ENCODE data around the gene CCR2.
"Not testable (repeated sequence)": the region's sequence is repeated elsewhere in the genome, so short reads cannot be mapped to it uniquely, and the experiment has no call there.

The CCR2 gene

DNA sequence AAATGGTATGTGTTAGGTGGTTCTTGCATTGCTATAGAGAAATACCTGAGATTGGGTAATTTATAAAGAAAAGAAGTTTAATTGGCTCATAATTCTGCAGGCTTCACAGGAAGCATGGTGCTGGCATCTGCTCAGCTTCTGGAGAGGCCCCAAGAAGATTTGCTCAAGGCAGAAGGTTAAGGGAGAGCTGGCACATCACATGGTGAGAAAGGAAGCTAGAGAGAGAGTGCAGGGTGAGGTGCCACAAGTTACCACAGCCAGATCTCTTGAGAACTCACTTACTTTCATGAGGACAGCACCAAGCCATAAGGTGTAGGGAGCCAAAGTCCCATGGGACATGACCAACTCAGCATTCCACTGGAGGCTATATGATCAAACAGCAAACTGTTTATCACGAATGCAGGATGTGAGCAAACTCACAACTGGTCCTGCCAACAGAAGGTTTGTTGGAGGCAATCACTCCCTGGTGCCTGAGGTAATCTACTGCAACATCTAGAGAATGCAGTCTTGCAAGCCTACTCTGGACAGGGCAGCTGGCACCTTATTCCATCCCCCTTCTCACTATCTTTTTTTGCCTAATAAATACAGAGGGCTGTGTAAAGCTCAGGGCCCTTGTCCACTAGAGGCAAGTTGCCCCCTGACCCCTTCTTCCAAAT is 28.1 kb upstream of the CCR2 start:
- no peak overlapping the region for H3K9ac ChIP-seq
- no peak overlapping the region for H3K4me3 ChIP-seq (IDR thresholded peaks at IDR 0.05; ENCODE audit: insufficient read depth, low read depth, low read length)
- no peaks in the 10 kb centered on the region for H3K36me3 ChIP-seq (ENCODE audit: insufficient read depth)
- H2AFZ ChIP-seq (ENCODE audit: low read depth): no peak overlapping the region
- no peak overlapping the region for H3K27ac ChIP-seq
- H3K79me2 ChIP-seq (ENCODE audit: insufficient read depth, low read depth): no peaks in the 10 kb centered on the region
- H3K4me2 ChIP-seq: no peak overlapping the region
- no peaks in the 10 kb centered on the region for H4K20me1 ChIP-seq (ENCODE audit: insufficient read depth)
- TF ChIP-seq, protein P1, sequence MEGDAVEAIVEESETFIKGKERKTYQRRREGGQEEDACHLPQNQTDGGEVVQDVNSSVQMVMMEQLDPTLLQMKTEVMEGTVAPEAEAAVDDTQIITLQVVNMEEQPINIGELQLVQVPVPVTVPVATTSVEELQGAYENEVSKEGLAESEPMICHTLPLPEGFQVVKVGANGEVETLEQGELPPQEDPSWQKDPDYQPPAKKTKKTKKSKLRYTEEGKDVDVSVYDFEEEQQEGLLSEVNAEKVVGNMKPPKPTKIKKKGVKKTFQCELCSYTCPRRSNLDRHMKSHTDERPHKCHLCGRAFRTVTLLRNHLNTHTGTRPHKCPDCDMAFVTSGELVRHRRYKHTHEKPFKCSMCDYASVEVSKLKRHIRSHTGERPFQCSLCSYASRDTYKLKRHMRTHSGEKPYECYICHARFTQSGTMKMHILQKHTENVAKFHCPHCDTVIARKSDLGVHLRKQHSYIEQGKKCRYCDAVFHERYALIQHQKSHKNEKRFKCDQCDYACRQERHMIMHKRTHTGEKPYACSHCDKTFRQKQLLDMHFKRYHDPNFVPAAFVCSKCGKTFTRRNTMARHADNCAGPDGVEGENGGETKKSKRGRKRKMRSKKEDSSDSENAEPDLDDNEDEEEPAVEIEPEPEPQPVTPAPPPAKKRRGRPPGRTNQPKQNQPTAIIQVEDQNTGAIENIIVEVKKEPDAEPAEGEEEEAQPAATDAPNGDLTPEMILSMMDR (conservative IDR thresholded peaks at IDR 0.05; ENCODE audit: low read depth, low read length): no peak
- peaks cover 6% of the 10 kb centered on the region for H3K4me1 ChIP-seq (ENCODE audit: low read depth, poor library complexity, severe bottlenecking)
- no peaks in the 10 kb centered on the region for H3K27me3 ChIP-seq (ENCODE audit: insufficient read depth, low read depth)

DNA sequence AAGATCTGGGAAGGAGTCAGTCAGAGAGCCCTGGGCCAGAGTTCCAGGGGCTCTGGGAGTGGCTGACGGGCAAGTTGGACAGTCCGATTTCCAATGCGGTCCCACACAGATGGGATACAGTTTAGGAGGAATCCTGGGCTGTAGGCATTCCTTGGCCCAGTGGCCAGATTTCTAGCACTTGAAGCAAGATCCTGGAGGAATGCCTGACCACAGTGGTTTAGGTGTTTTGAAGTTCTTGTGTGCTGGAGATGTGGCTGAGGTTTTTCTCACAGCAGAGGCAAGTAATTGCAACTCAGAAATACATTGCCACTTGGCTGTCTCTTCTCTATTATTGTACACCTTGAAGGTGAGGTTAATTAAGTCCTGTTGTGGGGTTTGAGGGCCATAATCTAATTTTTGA is 23.2 kb upstream of the CCR2 start:
- not testable (repeated sequence) for H3K36me3 ChIP-seq (ENCODE audit: insufficient read depth); H3K4me2 ChIP-seq; H3K79me2 ChIP-seq (ENCODE audit: insufficient read depth, low read depth); H3K4me1 ChIP-seq (ENCODE audit: low read depth, poor library complexity, severe bottlenecking); H3K4me3 ChIP-seq (IDR thresholded peaks at IDR 0.05; ENCODE audit: insufficient read depth, low read depth, low read length); H3K9ac ChIP-seq; H2AFZ ChIP-seq (ENCODE audit: low read depth); H3K27me3 ChIP-seq (ENCODE audit: insufficient read depth, low read depth); H3K27ac ChIP-seq; H4K20me1 ChIP-seq (ENCODE audit: insufficient read depth)

DNA sequence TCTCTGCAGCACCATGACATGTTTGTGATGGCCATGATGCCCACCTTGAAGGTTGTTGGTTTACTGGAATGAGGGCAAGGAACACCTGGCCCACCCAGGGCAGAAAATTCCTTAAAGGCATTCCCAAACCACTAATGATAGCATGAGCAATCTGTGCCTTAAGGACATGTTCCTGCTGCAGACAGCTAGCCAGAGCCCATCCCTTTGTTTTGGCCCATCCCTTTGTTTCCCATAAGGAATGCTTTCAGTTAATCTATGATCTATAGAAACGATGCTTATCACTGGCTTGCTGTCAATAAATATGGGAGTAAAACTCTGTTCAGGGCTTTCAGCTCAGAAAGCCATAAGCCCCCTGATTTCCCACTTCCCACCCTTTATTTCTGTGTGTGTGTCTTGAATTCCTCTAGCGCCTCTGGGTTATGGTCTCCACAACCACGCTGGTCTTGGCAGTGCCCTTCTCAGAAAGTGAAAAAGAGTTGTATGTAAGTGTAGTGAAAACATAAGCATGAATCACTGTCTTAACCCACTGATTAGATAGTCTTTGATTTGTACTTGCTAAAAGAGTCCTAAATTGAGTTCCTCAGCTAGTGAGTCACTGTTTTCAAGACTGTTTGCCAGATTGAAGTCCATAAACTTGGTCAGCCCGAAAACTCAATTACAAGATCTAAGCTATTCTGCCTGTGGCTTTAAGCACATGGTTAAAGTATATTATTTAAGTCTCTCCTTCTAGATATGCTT is 19.0 kb upstream of the CCR2 start:
- no peak overlapping the region for H3K9ac ChIP-seq
- H3K4me3 ChIP-seq (IDR thresholded peaks at IDR 0.05; ENCODE audit: insufficient read depth, low read depth, low read length): no peak overlapping the region
- TF ChIP-seq, protein P1 (conservative IDR thresholded peaks at IDR 0.05; ENCODE audit: low read depth, low read length): no peak
- H3K4me1 ChIP-seq (ENCODE audit: low read depth, poor library complexity, severe bottlenecking): no peaks in the 10 kb centered on the region
- no peak overlapping the region for H3K27ac ChIP-seq
- no peak overlapping the region for H2AFZ ChIP-seq (ENCODE audit: low read depth)
- H4K20me1 ChIP-seq (ENCODE audit: insufficient read depth): no peaks in the 10 kb centered on the region
- no peaks in the 10 kb centered on the region for H3K79me2 ChIP-seq (ENCODE audit: insufficient read depth, low read depth)
- no peaks in the 10 kb centered on the region for H3K36me3 ChIP-seq (ENCODE audit: insufficient read depth)
- no peak overlapping the region for H3K4me2 ChIP-seq
- H3K27me3 ChIP-seq (ENCODE audit: insufficient read depth, low read depth): no peaks in the 10 kb centered on the region

DNA sequence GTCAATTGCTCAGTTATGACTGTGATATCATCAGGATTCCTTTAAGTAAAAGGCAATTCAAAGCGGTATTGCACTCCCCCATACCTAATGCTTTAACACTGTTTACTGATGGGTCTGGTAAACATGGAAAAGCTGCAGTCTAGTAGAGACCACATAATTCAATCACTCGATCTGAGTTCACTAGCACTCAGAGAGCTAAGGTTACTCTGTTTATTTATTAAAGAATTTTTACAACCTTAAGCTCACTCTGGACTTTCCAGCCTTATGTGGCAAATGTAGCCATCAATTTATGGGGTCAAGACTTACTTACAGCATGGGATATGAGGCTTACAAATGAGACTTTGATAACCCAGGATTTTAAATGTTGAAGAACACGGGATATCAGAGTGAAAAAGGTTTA is 18.4 kb upstream of the CCR2 start:
- no peaks in the 10 kb centered on the region for H3K27me3 ChIP-seq (ENCODE audit: insufficient read depth, low read depth)
- H3K36me3 ChIP-seq (ENCODE audit: insufficient read depth): no peaks in the 10 kb centered on the region
- H3K79me2 ChIP-seq (ENCODE audit: insufficient read depth, low read depth): no peaks in the 10 kb centered on the region
- no peak overlapping the region for H3K27ac ChIP-seq
- H3K4me3 ChIP-seq (IDR thresholded peaks at IDR 0.05; ENCODE audit: insufficient read depth, low read depth, low read length): no peak overlapping the region
- TF ChIP-seq, protein P1 (conservative IDR thresholded peaks at IDR 0.05; ENCODE audit: low read depth, low read length): no peak
- H2AFZ ChIP-seq (ENCODE audit: low read depth): no peak overlapping the region
- H4K20me1 ChIP-seq (ENCODE audit: insufficient read depth): no peaks in the 10 kb centered on the region
- H3K4me2 ChIP-seq: no peak overlapping the region
- no peak overlapping the region for H3K9ac ChIP-seq
- H3K4me1 ChIP-seq (ENCODE audit: low read depth, poor library complexity, severe bottlenecking): no peaks in the 10 kb centered on the region

- Histone ChIP-seq H3K4me2 (no peak overlapping the region), H3K79me2 (ENCODE audit: insufficient read depth, low read depth) (no peaks in the 10 kb centered on the region), H3K27ac (no peak overlapping the region), H3K4me3 (IDR thresholded peaks at IDR 0.05; ENCODE audit: insufficient read depth, low read depth, low read length) (no peak overlapping the region), H3K27me3 (ENCODE audit: insufficient read depth, low read depth) (no peaks in the 10 kb centered on the region), H4K20me1 (ENCODE audit: insufficient read depth) (no peaks in the 10 kb centered on the region), H2AFZ (ENCODE audit: low read depth) (no peak overlapping the region), H3K9ac (no peak overlapping the region), H3K36me3 (ENCODE audit: insufficient read depth) (no peaks in the 10 kb centered on the region), H3K4me1 (ENCODE audit: low read depth, poor library complexity, severe bottlenecking) (no peaks in the 10 kb centered on the region)
- TF ChIP-seq, protein P1 (conservative IDR thresholded peaks at IDR 0.05; ENCODE audit: low read depth, low read length): no peak
Observed at GRCh38 chr3:46337911-46338310, 16.0 kb upstream of the CCR2 start.
